Upper lobe of left lung (tissue), 6 donors: Measurements from ENCODE around the gene SLC16A9. TPM values are rescaled to one million over a fixed set of nuclear protein-coding genes. Genes with fewer than 3 reads are reported as not detected.
A peak's percentile ranks its signal among the peaks of the same experiment; 100 is the strongest.

Source experiments
- ATAC-seq, 2 donors: fragments of 200-7000 bp; cut with Tn5 transposase; one replicate each; pipeline ENCODE4 v1.9.1; 2022; ENCODE audit warnings: mild to moderate bottlenecking in 2 of 2, moderate library complexity in 2 of 2; ENCODE audit not compliant: low FRiP score in 2 of 2
- DNase-seq, 2 donors: peaks; one replicate each; pipeline ENCODE4 v3.0.0-alpha.2; 2019 to 2020
- H3K27ac ChIP-seq, 4 donors: fragments of 200-600 bp; sonication (generic); one replicate each; pipeline ENCODE4 v1.5.1; 2016 to 2019
- H3K27me3 ChIP-seq, 4 donors: fragments of 200-600 bp; sonication (generic); one replicate each; pipeline ENCODE4 v1.5.1; 2017 to 2019
- H3K36me3 ChIP-seq, 4 donors: fragments of 200-600 bp; sonication (generic); one replicate each; pipeline ENCODE4 v1.5.1; 2016 to 2019
- H3K4me1 ChIP-seq, 4 donors: fragments of 200-600 bp; sonication (generic); one replicate each; pipeline ENCODE4 v1.5.1; 2018 to 2019
- H3K4me3 ChIP-seq, 4 donors: fragments of 200-600 bp; sonication (generic); one replicate each; pipeline ENCODE4 v1.5.1; 2017 to 2019; ENCODE audit warnings: mild to moderate bottlenecking in 2 of 4, moderate library complexity in 1 of 4
- H3K9me3 ChIP-seq, 4 donors: fragments of 200-600 bp; sonication (generic); one replicate each; pipeline ENCODE4 v1.5.1; 2018 to 2019
- CTCF ChIP-seq, 6 experiments: fragments of 450-650 bp in 4 of 6; fragments of 200-600 bp in 2 of 6; sonication (generic) in 2 of 6; IDR thresholded peaks; one replicate each; pipeline ENCODE4 v1.5.1; 2016 to 2019; ENCODE audit warnings: antibody characterized with exemption in 6 of 6
- EP300 ChIP-seq, 4 donors: sonication (generic); formaldehyde crosslinking; IDR thresholded peaks; one replicate each; pipeline ENCODE4 v1.5.1; 2017; ENCODE audit warnings: antibody characterized with exemption in 4 of 4, control low read depth in 2 of 4
- POLR2A ChIP-seq, 4 donors: fragments of 450-650 bp; IDR thresholded peaks; one replicate each; pipeline ENCODE4 v1.5.1; 2016 to 2017; ENCODE audit warnings: antibody characterized with exemption in 4 of 4, mild to moderate bottlenecking in 2 of 4
- POLR2AphosphoS5 ChIP-seq, 2 donors: sonication (generic); formaldehyde crosslinking; IDR thresholded peaks; one replicate each; pipeline ENCODE4 v1.5.1; 2017; ENCODE audit warnings: antibody characterized with exemption in 2 of 2
- WGBS, 2 donors: methylation state at CpG; one replicate each; pipeline ENCODE4 v1.1.5; 2017 to 2018; 5-methylcytosine and 5-hydroxymethylcytosine counted together
- total RNA-seq, 6 donors: library from RNA; depleted of rRNA in 4 of 6; stranded (reverse); fragments of >200 nt in 4 of 6; gene quantifications; one replicate each; pipeline versions ENCODE4 v1.1.0 to v1.2.1, GENCODE V29; 2016 to 2021
- donor health status: DM: no; HTN: no; CAD: no; lungs with moderate emphysema.
- donor health status: DM: no; HTN: yes; CAD: no; lungs with severe emphysema.

Gene SLC16A9
- total RNA-seq, 6 donors from 2014 or later: 0.79 to 1.1 (median 1.1) TPM; not detected in 2

GRCh38 chr10:59713196-59713821 is 3.7 kb upstream of the SLC16A9 start:
- TF ChIP-seq EP300 (IDR thresholded peaks at IDR 0.05) (no peak), CTCF (IDR thresholded peaks at IDR 0.05) (no peak), POLR2AphosphoS5 (IDR thresholded peaks at IDR 0.05) (no peak), POLR2A (IDR thresholded peaks at IDR 0.05) (no peak)
- Histone ChIP-seq H3K36me3 (no peaks in the 10 kb centered on the region), H3K27me3 (peaks cover 0 to 15% (median 1%) of the 10 kb centered on the region in 4 donors), H3K9me3 (no peaks in the 10 kb centered on the region), H3K27ac (no peak overlapping the region), H3K4me3 (no peak overlapping the region), H3K4me1 (peaks cover 9 to 20% (median 14%) of the 10 kb centered on the region in 4 donors)
- DNase-seq: no peak
- 86 to 87% methylated on average over 7 of the region's 7 CpGs for WGBS, 2 donors
- no peak for ATAC-seq

GRCh38 chr10:59711871-59712494 is 2.3 kb upstream of the SLC16A9 start:
- TF ChIP-seq EP300 (IDR thresholded peaks at IDR 0.05): no peak
- no peak for TF ChIP-seq POLR2A (IDR thresholded peaks at IDR 0.05)
- no peak for TF ChIP-seq CTCF (IDR thresholded peaks at IDR 0.05)
- no peak for TF ChIP-seq POLR2AphosphoS5 (IDR thresholded peaks at IDR 0.05)
- DNase-seq (no peak), ATAC-seq (no peak)
- Histone ChIP-seq H3K27me3 (peaks cover 0 to 15% (median 1%) of the 10 kb centered on the region in 4 donors), H3K4me3 (no peak overlapping the region), H3K36me3 (no peaks in the 10 kb centered on the region), H3K27ac (no peak overlapping the region), H3K4me1 (peaks cover 10 to 21% (median 14%) of the 10 kb centered on the region in 4 donors), H3K9me3 (no peaks in the 10 kb centered on the region)
- 62 to 65% methylated on average over 3 of the region's 3 CpGs for WGBS, 2 donors

- DNase-seq (peak; percentile 39 to 86), ATAC-seq (peak; percentile 27 to 56)
- Histone ChIP-seq H3K27me3 (peaks cover 0 to 15% (median 1%) of the 10 kb centered on the region in 4 donors), H3K27ac (peak overlapping the region in 1 of 4 donors; percentile 59), H3K4me3 (peak overlapping the region; percentile 34 to 65 (median 56)), H3K4me1 (peaks cover 10 to 21% (median 14%) of the 10 kb centered on the region in 4 donors), H3K9me3 (no peaks in the 10 kb centered on the region), H3K36me3 (no peaks in the 10 kb centered on the region)
- 1% methylated on average over 37 of the region's 42 CpGs; no CpG with 5 or more reads in 1 of the 2 donors for WGBS, 2 donors
- no peak for TF ChIP-seq POLR2A (IDR thresholded peaks at IDR 0.05)
Observed at GRCh38 chr10:59708816-59709394, 745 bp downstream of the SLC16A9 start.

GRCh38 chr10:59706851-59707797 is 2.5 kb downstream of the SLC16A9 start:
- Histone ChIP-seq H3K4me3 (no peak overlapping the region), H3K27me3 (peaks cover 0 to 15% (median 1%) of the 10 kb centered on the region in 4 donors), H3K36me3 (no peaks in the 10 kb centered on the region), H3K9me3 (no peaks in the 10 kb centered on the region), H3K27ac (no peak overlapping the region), H3K4me1 (peaks cover 10 to 21% (median 14%) of the 10 kb centered on the region in 4 donors)
- ATAC-seq (no peak), DNase-seq (no peak)
- WGBS, 2 donors: 79 to 95% methylated on average over 7 to 8 of the region's 8 CpGs
- TF ChIP-seq CTCF (IDR thresholded peaks at IDR 0.05) (no peak), POLR2AphosphoS5 (IDR thresholded peaks at IDR 0.05) (no peak), EP300 (IDR thresholded peaks at IDR 0.05) (no peak), POLR2A (IDR thresholded peaks at IDR 0.05) (no peak)
